Psoas muscle (tissue), 8 donors: ENCODE measurements around the gene CUX1. TPM values are rescaled to one million over a fixed set of nuclear protein-coding genes. Genes with fewer than 3 reads are reported as not detected.

Experiments used
- ATAC-seq, 4 donors: fragments of 200-7000 bp; cut with Tn5 transposase; one replicate each; pipeline ENCODE4 v1.9.1; 2020; ENCODE audit warnings: moderate library complexity in 3 of 4, mild to moderate bottlenecking in 2 of 4
- DNase-seq, 2 donors: peaks; one replicate each; pipeline ENCODE4 v3.0.0-alpha.2; 2020
- H3K27ac ChIP-seq: fragments of 200-600 bp; one replicate; pipeline ENCODE4 v1.8.0; 2022
- H3K27me3 ChIP-seq, 3 donors: fragments of 200-600 bp in 1 of 3; one replicate each; pipeline versions ENCODE4 v1.6.1 to v1.8.0; 2013 to 2022; ENCODE audit warnings: low read length in 2 of 3, mild to moderate bottlenecking in 2 of 3, moderate library complexity in 1 of 3; ENCODE audit not compliant: insufficient read depth in 3 of 3
- H3K36me3 ChIP-seq, 2 donors: fragments of 200-600 bp in 1 of 2; one replicate each; pipeline versions ENCODE4 v1.6.1 to v1.8.0; 2013 to 2022; ENCODE audit warnings: low read depth in 1 of 2, mild to moderate bottlenecking in 1 of 2, moderate library complexity in 1 of 2; ENCODE audit not compliant: insufficient read depth in 1 of 2
- H3K4me1 ChIP-seq: fragments of 200-600 bp; one replicate; pipeline ENCODE4 v1.8.0; 2022
- H3K4me3 ChIP-seq: fragments of 200-600 bp; one replicate; pipeline ENCODE4 v1.8.0; 2022; ENCODE audit warnings: mild to moderate bottlenecking
- H3K9me3 ChIP-seq: fragments of 200-600 bp; one replicate; pipeline ENCODE4 v1.8.0; 2022
- CTCF ChIP-seq: fragments of 200-600 bp; IDR thresholded peaks from one replicate; pipeline ENCODE4 v1.8.0; 2022; ENCODE audit warnings: antibody characterized with exemption
- WGBS, 3 donors: extraction: QIAGEN DNeasy Blood & Tissue Kit; methylation state at CpG; one replicate each; pipeline versions ENCODE4 v1.1.6 to v1.1.7; 2013; 5-methylcytosine and 5-hydroxymethylcytosine counted together
- intact Hi-C, 2 donors: fragments of 100-400 bp; cut with DNase I; formaldehyde crosslinking; loops; one replicate each; pipeline versions ENCODE4 v1.11.0 to v1.14.2; 2022
- polyA plus RNA-seq, 3 donors: library from polyadenylated mRNA; stranded (reverse); fragments of 200-250 nt; gene quantifications; one replicate each; pipeline ENCODE4 v1.2.3, GENCODE V29; 2013
- total RNA-seq, 4 donors: library from RNA; stranded (reverse); fragmentation: NEBNext Ultra II Directional in 2 of 4; extraction: Animal tissue kit (Norgen Biotek cat#: 25700) in 2 of 4; gene quantifications; one replicate each; pipeline versions ENCODE4 v1.2.1 to v1.2.4, GENCODE V29; 2021 to 2023
- donor health status: healthy with polysubstance abuse.
- donor health status: DM: no; HTN: no; CAD: no; lungs with moderate emphysema.
- donor health status: Bipolar disorder and iron deficiency.
- donor health status: healthy.
- donor health status: DM: yes; HTN: yes; CAD: no.
- donor health status: DM: no; HTN: no; CAD: no.
- donor health status: DM: no; HTN: no; CAD: no.
- donor health status: DM: yes; HTN: yes; CAD: no.

Gene CUX1
- total and polyA plus RNA-seq, 7 donors, result 12.5 to 95.6 (median 72.4) TPM

- Histone ChIP-seq H3K4me3 (no peak overlapping the region), H3K27me3 (no peaks in the 10 kb centered on the region), H3K9me3 (no peaks in the 10 kb centered on the region), H3K36me3 (peaks cover 0 to under 1% of the 10 kb centered on the region in 2 donors), H3K27ac (no peak overlapping the region), H3K4me1 (no peaks in the 10 kb centered on the region)
- no peak for TF ChIP-seq CTCF
- 74 to 78% (median 76%) methylated on average over 20 of the region's 20 CpGs for WGBS, 3 donors
- intact Hi-C loops, result no loop called here
- no peak for ATAC-seq
- no peak for DNase-seq
Observed at GRCh38 chr7:102220960-102221800, 403.8 kb downstream of the CUX1 start.

- 93 to 95% (median 93%) methylated on average over 9 of the region's 9 CpGs for WGBS, 3 donors
- Histone ChIP-seq H3K9me3 (no peaks in the 10 kb centered on the region), H3K27ac (no peak overlapping the region), H3K36me3 (no peaks in the 10 kb centered on the region), H3K27me3 (no peaks in the 10 kb centered on the region), H3K4me3 (no peak overlapping the region), H3K4me1 (no peaks in the 10 kb centered on the region)
- TF ChIP-seq CTCF, result no peak
- no peak for ATAC-seq
- intact Hi-C loops, result no loop called here
- no peak for DNase-seq
Observed at GRCh38 chr7:102221961-102222360, 404.5 kb downstream of the CUX1 start.

- Histone ChIP-seq H3K27ac (no peak overlapping the region), H3K4me3 (no peak overlapping the region), H3K9me3 (no peaks in the 10 kb centered on the region), H3K4me1 (no peaks in the 10 kb centered on the region), H3K27me3 (no peaks in the 10 kb centered on the region), H3K36me3 (peaks cover 0 to 4% of the 10 kb centered on the region in 2 donors)
- ATAC-seq (no peak), DNase-seq (no peak)
- 78 to 87% (median 80%) methylated on average over 12 of the region's 12 CpGs for WGBS, 3 donors
- intact Hi-C loops, result no loop called here
- TF ChIP-seq CTCF, result no peak
Observed at GRCh38 chr7:102222445-102222844, 405.0 kb downstream of the CUX1 start.

GRCh38 chr7:102223184-102223583, 405.8 kb downstream of the CUX1 start:
- Histone ChIP-seq H3K27ac (no peak overlapping the region), H3K27me3 (no peaks in the 10 kb centered on the region), H3K36me3 (peaks cover 0 to 11% of the 10 kb centered on the region in 2 donors), H3K9me3 (no peaks in the 10 kb centered on the region), H3K4me3 (no peak overlapping the region), H3K4me1 (no peaks in the 10 kb centered on the region)
- 93 to 97% (median 94%) methylated on average over 5 of the region's 5 CpGs for WGBS, 3 donors
- no peak for TF ChIP-seq CTCF
- ATAC-seq (no peak), DNase-seq (no peak)
- intact Hi-C loops, result no loop called here
